Activated CD8-positive, alpha-beta T cell treated with anti-CD3 and anti-CD28 coated beads for 36 hours (primary cell): ENCODE measurements around the gene FAM186B. TPM values are rescaled to one million over a fixed set of nuclear protein-coding genes. Genes with fewer than 3 reads are reported as not detected.

ENCODE experiments used
- total RNA-seq, 2 experiments: library from RNA; stranded (reverse); gene quantifications; one replicate each; pipeline ENCODE4 v1.2.3, GENCODE V29; 2021

FAM186B gene
- total RNA-seq, 2 experiments from 2014 or later: not detected

Other genes with a start within 250 kb of the FAM186B start
- 10 to 100 TPM in 1 of 2 experiments, 1 to 10 TPM in 1; 9.2 to 10.8 TPM for gene SPATS2, start 238.2 kb downstream of the FAM186B start, total RNA-seq
- 1 to 10 TPM; 8.0 to 9.1 TPM for gene KCNH3, start 66.6 kb downstream of the FAM186B start, total RNA-seq
- gene MCRS1, start 37.5 kb downstream of the FAM186B start, total RNA-seq: 10 to 100 TPM; 57.1 to 61.1 TPM
- 1 to 10 TPM; 4.9 to 5.6 TPM for gene PRPF40B, start 17.9 kb upstream of the FAM186B start, total RNA-seq
- gene FMNL3, start 101.8 kb upstream of the FAM186B start, total RNA-seq: 10 to 100 TPM; 22.8 to 23.5 TPM
- gene TMBIM6, start 135.9 kb upstream of the FAM186B start, total RNA-seq: 100 to 1,000 TPM; 437 to 443 TPM
- 1 to 10 TPM; 5.5 to 5.7 TPM for gene NCKAP5L, start 222.8 kb upstream of the FAM186B start, total RNA-seq
- 1 to 10 TPM; 5.0 to 5.3 TPM for gene BCDIN3D, start 237.5 kb upstream of the FAM186B start, total RNA-seq